Measurements from ENCODE around the gene PDCL3. TPM values are rescaled to one million over a fixed set of nuclear protein-coding genes. Genes with fewer than 3 reads are reported as not detected.

PDCL3 gene
- 10 to 100 TPM; 19.6 to 20.5 TPM for total RNA-seq
- long read RNA-seq, transcript PDCL3-201 (6 exons, 1,337 nt), result major isoform, 59 of 63 reads
- long read RNA-seq, partial matches to known transcripts, result 1 of 63 reads
- long read RNA-seq, other reads (novel, unspliced or antisense), result 3 of 63 reads

DNA sequence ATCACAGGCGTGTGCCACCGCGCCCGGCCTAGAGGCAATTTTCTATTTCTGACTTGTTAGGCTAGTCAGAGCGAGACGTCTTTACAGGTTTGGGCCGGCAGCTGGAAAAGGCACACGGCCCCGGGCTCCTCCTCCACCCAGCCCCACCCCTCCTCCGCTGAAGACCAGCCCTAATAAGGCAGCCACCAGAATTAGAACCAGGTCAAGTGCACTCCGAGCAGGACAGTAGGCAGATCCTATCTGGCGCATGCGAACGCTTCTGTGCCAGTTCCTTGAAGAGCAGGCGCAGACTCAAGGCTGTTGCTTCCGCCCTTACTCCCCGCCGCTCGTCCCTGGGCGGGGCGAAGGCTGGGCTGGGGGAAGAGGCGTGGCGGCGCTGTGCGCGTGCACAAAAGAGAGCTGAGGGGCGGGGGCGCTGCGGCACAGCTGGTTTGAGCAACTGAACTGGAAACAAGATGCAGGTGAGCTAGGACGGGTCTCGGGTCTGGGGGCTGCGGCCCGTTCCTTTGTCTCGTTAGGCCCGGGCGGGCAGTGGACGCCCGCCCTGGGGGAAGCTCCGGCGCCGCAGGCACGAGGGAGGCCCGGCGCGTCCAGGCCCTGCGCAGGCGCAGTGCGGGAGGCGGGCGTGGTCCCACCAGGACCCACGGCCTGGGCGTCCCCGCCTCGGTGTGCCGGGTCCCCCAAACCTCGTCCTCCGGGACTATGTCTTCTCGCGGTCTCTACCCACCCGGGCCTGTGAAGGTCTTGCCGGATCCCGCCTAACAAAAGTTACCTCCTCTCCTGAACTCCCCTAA, at the start of gene PDCL3:
Gene PDCL3 (plus strand): TSS at position 381 of the 794 bp plus-strand sequence. CDS start 75 bp downstream, at position 456.
- intact Hi-C loops (cut with DNase I, micrococcal nuclease), result no loop called here
- peak; percentile 95 to 97 for DNase-seq
- ATAC-seq, result peak; percentile 93

DNA sequence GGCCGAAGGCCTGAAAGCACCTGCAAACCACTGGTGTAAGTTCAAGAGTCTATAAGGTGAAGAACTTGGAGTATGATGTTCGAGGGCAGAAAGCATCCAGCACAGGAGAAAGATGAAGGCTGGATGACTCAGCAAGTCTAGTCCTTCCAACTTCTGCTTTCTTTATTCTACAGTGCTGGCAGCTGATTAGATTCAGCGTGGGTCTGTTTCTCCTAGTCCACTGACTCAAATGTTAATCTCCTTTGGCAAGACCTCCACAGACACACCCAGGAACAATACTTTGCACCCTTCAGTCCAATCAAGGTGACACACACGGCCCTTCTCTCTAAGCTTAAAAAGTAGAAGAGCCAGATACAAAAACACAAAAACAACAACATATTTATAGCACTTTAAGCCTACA, 49.1 kb upstream of the PDCL3 start:
- intact Hi-C loops (cut with DNase I, micrococcal nuclease), result no loop called here
- ATAC-seq, result no peak
- no peak for DNase-seq

DNA sequence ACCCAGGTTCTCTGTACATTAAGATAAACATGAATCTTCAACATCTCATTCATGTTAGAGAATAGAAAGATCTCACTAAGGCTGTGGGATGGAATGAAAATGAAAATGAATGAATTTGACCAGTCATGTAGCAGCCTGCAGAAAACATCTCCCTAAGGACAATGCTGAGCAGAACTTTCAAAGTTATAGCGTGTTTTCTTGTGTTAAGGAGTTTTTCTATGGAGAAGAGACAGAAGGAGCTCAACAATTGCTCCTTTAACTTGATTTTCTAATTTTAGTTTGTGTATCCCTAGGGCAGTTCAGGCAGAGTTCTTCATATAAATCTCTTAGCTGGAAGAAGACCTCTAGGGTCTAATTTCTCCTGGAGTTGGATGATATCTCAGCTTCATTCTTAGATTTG, 45.2 kb upstream of the PDCL3 start:
- ATAC-seq (no peak), DNase-seq (no peak)
- intact Hi-C loops (cut with DNase I, micrococcal nuclease), result no loop called here

DNA sequence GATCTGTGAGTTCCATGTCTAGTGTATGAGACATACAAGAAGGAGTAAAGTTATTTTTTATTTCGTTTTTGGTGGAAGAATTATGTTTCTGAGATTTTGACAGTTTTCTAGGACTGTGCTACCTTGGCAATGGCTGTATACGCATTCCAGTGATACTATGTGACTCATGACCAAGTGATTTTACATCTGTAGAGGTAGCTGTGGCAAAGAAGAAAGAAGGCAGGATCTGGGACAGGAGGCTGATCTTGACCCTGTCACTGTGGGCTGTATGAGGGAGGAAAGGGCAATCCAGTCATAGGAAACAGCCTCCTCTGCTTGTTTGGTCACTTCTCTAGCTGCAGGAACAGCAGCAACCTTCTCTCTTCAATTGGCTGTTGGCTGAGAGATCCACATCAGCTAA, 44.0 kb upstream of the PDCL3 start:
- intact Hi-C loops (cut with DNase I, micrococcal nuclease), result no loop called here
- DNase-seq, result no peak
- no peak for ATAC-seq

DNA sequence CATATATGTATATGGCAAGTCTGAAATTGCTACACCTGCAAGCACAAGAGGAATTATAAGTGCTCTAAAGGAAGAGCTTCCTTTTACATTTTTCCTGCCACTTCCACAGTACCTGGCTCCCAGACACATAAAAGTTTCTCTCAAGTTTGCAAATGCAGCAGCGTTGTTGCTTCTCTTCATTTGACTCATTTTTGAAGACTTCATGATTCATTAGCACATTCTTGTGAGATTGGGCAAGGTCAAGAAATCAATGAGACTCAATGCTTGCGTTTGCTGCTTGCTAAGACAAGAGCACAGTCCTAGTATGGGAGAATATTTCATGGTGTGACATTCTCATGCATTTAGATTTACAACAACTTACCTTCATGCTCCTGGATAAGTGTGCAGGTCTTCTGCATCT, 42.6 kb upstream of the PDCL3 start:
- DNase-seq, result no peak
- no peak for ATAC-seq
- intact Hi-C loops (cut with DNase I, micrococcal nuclease), result no loop called here

DNA sequence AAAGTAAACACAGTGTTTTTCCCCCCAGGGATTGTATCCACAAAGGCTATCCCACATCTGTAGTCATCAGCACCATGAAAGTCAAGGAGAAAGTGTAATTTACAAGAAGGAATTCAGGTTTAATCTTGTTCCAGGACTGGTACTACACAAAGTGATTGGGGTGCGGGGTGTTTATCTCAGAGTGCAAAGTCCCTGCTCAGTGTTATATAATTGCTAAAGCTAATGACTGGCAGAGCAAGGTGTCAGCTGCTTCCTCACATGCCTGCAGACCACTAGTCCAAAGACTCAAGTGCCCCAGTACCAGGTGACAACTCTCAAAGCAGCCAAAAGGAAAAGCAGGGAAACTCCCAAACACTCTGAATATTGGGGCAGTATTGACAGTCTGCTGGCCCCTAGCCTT, 40.4 kb upstream of the PDCL3 start:
- no peak for DNase-seq
- peak; percentile 59 for ATAC-seq
- intact Hi-C loops (cut with DNase I, micrococcal nuclease), result no loop called here

DNA sequence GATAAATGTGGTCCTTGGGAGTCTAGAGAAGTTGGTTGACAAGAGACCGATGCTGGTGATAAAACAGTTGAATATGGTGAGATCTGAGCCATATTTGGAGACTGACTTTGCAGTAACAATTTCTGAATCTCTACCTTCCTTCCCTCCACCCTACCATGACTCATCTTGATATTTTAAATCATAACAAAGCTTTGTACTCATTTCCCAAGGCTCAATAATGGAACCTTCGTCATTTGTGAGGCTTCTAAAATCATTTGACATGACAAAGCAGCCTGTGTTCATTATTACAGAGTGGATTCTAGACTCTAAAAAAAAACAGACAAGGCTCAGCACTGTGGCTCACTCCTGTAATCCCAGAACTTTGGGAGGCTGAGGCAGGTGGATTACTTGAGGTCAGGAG, 38.5 kb upstream of the PDCL3 start:
- ATAC-seq (no peak), DNase-seq (no peak)
- intact Hi-C loops (cut with DNase I, micrococcal nuclease), result no loop called here

DNA sequence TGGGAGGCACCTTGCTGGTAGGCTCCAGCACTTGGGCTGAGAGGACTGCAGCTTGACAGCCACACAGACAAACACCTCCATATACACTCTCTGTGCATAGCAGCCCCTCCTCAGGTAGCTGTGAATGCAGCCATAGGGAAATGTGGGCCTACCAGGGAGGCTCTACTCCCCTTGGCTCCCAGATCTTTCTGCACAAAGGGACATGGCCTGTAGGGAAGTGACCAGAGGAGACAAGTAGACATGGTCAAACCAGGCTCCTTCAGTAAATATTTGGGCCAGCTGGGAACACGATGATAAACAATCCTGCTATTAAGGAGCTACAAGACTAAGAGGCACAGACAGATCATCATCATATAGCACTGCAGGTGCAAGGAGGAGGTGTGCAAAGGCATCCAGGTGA, 35.9 kb upstream of the PDCL3 start:
- DNase-seq (no peak), ATAC-seq (no peak)
- intact Hi-C loops (cut with DNase I, micrococcal nuclease), result no loop called here

DNA sequence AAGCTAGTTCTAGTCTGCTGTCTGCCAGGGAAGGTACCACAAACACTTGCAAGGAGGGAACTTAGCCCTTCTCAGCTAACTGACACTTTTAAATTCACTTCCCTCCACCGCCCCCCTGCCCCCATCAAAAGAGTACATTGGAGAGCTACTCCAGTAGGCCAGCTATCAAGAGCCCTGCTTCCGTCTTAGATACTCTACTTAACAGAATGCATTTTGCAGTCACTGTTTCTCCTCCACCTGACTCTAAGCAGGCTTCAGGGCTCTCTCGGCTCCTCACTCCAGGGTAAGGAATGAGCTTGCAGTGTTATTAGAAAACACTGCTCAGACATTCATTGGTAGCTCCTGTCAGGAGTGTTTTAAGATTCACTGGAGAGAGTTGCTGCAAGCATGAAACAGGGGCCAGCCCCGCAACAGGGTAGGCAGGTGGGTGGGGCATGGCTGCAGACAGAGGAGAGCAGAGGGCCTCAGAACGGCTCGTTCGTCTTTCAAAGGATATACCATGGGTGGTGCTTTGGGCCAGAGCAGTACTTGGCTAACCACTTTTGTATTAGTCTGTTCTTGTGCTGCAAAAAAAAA, 35.3 kb upstream of the PDCL3 start:
- DNase-seq (no peak), ATAC-seq (no peak)
- intact Hi-C loops (cut with DNase I, micrococcal nuclease), result no loop called here

DNA sequence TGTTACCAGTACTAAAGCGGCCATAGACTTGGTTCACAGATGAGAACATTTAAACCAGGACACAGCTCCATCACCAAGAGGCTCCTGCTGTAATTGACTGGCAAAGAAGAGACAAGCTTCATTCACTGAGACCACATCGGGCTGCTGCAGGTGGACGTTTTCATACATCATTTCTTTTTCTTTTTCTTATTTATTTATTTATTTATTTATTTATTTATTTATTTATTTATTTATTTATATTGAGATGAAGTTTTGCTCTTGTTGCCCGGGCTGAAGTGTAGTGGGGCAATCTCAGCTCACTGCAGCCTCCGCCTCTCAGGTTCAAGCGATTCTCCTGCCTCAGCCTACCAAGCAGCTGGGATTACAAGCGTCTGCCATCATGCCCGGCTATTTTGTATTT, 33.6 kb upstream of the PDCL3 start:
- DNase-seq (no peak), ATAC-seq (no peak)
- intact Hi-C loops (cut with DNase I, micrococcal nuclease), result no loop called here

DNA sequence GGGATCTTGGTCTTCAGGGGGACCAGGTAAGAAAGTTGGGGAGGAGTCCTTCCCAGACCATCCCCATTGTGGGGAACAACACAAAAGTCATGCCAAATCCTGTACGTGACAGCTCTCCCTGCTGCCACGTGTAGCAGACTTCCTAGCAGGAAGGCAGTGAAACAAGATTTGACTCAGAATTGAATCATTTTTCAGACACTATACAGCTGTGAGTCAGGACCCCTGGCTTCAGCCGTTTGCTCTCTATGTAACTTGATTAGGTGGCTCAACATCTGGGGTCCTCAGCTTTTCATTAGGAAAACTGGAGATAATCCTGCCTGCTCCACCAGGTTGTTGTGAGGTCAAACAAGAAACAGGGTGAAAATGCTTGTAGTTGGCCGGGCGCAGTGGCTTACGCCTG, 32.9 kb upstream of the PDCL3 start:
- intact Hi-C loops (cut with DNase I, micrococcal nuclease), result no loop called here
- ATAC-seq (no peak), DNase-seq (no peak)

DNA sequence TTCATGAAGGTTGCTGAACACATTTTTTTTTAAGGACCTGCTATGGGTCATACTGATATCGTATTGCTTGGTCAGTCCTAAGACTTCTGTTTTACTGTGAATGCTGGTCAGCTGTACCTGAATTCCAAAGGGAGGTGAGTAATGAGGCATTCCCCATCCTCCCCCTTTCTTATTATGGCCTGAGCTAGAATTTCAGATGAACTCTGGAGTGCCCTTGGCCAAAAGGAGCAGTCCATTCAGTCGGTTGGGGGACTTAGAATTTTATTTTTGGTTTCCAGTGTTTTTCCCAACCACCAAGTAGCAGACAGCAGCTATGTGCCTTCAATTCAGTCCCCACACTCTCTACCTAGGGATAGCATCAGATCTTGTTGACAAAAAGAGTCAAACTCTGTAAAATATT, 26.9 kb upstream of the PDCL3 start:
- intact Hi-C loops (cut with DNase I, micrococcal nuclease), result no loop called here
- DNase-seq (no peak), ATAC-seq (no peak)

DNA sequence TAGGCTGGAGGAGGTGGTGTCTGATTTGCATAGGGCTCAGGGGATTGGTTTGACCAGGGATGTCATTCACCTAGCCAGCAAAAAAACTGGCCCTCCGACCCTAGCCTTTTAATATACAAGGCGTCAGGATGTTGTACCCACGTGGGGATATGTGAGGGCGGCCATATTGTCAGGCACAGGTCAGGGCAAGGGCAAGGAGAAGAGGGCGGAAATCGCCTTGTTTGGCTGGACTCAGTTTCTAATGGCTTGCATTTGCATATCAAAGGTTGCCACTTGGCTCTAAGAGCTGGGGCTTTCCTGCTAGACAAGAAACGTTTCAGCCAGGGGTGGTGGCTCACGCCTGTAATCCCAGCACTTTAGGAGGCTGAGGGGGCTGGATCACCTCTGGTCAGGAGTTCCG, 24.9 kb upstream of the PDCL3 start:
- ATAC-seq, result no peak
- intact Hi-C loops (cut with DNase I, micrococcal nuclease), result no loop called here
- DNase-seq, result no peak

DNA sequence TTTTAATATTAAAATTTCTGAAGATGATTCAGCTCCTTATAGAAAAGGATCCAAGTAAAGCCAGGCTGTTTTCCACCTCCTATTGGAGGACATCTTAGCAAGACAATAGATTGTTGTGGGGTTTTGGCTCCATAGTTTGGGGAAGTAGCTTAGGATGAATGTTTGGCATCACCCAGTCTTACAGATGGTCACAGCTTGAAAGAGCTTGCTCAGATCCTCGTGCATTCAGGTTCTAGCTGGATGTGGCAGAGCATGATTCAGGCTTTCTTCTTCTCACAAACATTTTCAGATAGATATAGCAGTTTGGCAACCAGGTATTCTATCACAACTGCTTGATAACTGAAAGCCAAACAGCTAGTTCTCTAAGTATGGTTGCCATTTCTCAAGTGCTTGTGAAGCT, 23.6 kb upstream of the PDCL3 start:
- no peak for ATAC-seq
- intact Hi-C loops (cut with DNase I, micrococcal nuclease), result no loop called here

DNA sequence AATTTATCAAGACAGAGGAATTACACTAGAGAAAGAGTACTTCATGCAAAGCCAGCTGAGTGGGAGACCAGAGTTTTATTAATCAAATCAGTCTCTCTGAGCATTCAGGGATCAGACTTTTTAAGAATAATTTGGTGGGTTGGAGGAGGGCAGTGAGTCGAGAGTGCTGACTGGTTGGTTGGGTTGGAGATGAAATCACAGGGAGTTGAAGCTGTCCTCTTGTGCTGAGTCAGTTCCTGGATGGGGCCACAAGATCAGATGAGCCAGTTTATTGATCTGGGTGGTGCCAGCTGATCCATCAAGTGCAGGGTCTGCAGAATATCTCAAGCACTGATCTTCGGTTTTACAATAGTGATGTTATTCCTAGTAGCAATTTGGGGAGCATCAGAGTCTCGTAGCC, 21.4 kb upstream of the PDCL3 start:
- intact Hi-C loops (cut with DNase I, micrococcal nuclease), result no loop called here
- DNase-seq (no peak), ATAC-seq (no peak)

More for the DNA sequence above, 23.6 kb upstream of the PDCL3 start:
- DNase-seq, result no peak

DNA sequence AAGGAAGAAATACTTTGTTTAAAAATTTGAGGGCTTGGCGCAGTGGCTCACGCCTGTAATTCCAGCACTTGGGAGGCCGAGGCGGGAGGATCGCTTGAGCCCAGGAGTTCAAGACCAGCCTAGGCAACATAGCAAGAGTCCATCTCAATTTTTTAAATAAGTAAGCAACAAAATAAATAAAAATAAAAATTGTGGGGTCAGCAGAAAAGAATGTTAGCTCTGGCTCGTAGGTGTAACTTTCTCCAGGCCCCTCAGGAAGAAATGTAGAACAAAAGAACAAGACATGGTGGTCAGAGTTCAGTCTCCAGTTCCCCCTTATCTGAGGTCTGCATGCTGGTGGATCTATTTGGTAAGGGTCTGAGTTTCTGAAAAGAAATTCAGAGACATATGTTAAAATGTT, 20.4 kb upstream of the PDCL3 start:
- intact Hi-C loops (cut with DNase I, micrococcal nuclease), result no loop called here
- no peak for DNase-seq
- no peak for ATAC-seq

DNA sequence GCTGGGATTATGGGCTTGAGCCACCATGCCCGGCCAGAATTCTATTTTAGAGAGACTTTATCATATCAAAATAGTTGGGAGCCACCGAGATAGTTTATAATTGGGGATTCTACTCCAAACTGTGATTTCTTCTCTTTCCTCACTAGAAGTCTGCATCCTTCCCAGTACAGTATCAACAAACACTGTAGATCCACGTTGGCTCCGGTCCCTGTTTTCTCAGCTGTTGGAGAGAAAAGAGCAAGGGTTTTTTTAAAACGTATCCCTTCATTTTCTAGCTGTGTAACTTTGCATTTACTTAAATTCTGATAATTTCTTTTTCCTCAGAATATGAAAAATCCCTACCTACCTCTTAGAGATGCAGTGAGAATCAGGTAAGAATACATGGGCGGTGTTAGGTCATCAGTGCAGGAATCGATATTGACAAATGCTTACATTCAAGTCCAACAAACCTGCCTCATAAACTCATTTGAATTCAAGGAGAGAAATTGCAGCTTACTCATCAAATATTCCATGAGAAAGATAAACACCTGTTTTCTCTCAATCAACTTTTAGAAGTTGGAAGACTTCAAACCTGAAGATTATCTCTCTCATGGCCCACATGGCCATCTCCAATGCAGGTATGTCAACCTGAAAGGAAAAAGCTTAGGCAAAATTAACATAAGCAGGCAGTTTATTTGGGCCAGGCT, 17.7 kb upstream of the PDCL3 start:
- ATAC-seq (no peak), DNase-seq (no peak)
- intact Hi-C loops (cut with DNase I, micrococcal nuclease), result no loop called here

DNA sequence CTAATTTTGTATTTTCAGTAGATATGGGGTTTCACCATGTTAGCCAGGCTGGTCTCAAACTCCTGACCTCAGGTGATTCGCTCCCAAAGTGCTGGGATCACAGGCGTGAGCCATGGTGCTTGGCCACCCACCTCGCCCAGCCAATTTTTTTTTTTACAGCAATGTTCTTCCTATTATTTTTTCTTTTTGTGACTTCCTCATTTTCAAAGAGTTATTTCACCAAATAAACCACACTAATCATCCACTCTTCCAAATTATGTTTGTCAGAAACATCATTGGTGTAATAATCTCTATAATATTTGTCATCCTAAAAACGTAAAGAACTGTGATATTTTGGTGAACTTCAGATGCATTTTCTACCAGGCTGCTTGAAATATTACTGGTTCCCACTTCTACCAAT, 16.3 kb upstream of the PDCL3 start:
- ATAC-seq (no peak), DNase-seq (no peak)
- intact Hi-C loops (cut with DNase I, micrococcal nuclease), result no loop called here

DNA sequence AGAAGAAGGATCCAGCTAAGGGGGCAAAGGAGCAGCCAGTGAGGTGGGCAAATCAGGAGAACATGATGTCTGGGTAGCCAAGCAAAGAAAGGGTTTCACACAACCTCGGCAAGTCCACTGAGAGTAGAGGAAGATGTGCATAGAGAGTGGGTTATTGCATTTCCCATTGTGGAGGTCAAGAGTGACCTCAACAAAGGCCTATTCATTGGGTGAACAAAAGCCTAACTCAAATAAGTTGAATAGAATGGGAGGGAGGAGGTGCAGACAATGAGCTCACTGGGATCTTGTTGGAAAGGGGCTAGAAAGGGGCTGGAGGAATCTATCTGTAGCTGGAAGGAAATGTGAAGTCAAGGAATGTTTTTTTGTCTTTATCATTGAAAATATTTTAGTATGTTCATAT, 14.0 kb upstream of the PDCL3 start:
- intact Hi-C loops (cut with DNase I, micrococcal nuclease), result no loop called here
- DNase-seq (no peak), ATAC-seq (no peak)

DNA sequence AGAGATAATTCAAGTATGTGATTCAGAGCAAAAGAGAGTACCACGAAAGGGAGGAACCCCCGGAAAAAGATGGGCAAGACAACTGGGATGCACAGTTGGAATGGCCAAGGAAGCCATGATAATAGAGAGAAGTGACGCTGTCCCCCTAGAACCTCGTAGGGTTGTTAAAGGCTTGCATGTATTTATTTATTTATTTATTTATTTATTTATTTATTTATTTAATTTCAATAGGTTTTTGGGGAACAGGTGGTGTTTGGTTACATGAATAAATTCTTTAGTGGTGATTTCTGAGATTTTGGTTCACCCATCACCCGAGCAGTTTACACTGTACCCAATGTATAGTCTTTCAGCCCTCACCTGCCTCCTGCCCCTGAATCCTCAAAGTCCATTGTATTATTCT, 11.5 kb upstream of the PDCL3 start:
- intact Hi-C loops (cut with DNase I, micrococcal nuclease), result no loop called here
- DNase-seq (no peak), ATAC-seq (no peak)
